Thyroid gland (tissue), 4 donors: ENCODE results near the gene MYOZ3. TPM values are rescaled to one million over a fixed set of nuclear protein-coding genes. Genes with fewer than 3 reads are reported as not detected.

Experiments
- DNase-seq, 2 donors: peaks; one replicate each; pipeline ENCODE4 v3.0.0-alpha.2; 2019
- H3K27ac ChIP-seq, 3 donors: fragments of 200-600 bp; sonication (generic); 1 replicate in 2 of 3; 2 replicates in 1 of 3; pipeline ENCODE4 v1.5.1; 2016 to 2019; ENCODE audit warnings: mild to moderate bottlenecking in 1 of 3, moderate library complexity in 1 of 3
- H3K27me3 ChIP-seq: fragments of 200-600 bp; sonication (generic); one replicate; pipeline ENCODE4 v1.5.1; 2019
- H3K36me3 ChIP-seq, 2 donors: fragments of 200-600 bp; sonication (generic); one replicate each; pipeline ENCODE4 v1.5.1; 2016 to 2019
- H3K4me1 ChIP-seq, 2 donors: fragments of 200-600 bp; sonication (generic); one replicate each; pipeline ENCODE4 v1.5.1; 2017 to 2019
- H3K4me3 ChIP-seq, 3 donors: fragments of 200-600 bp; sonication (generic); replicated peaks in 1 of 3; 1 replicate in 2 of 3; 2 replicates in 1 of 3; pipeline ENCODE4 v1.5.1; 2016; ENCODE audit warnings: mild to moderate bottlenecking in 1 of 3
- H3K9me3 ChIP-seq: fragments of 200-600 bp; sonication (generic); one replicate; pipeline ENCODE4 v1.5.1; 2017
- POLR2A ChIP-seq, 2 donors: fragments of 450-650 bp; IDR thresholded peaks; one replicate each; pipeline ENCODE4 v1.6.1; 2017; ENCODE audit warnings: antibody characterized with exemption in 2 of 2, mild to moderate bottlenecking in 2 of 2, moderate library complexity in 1 of 2
- WGBS, 2 donors: methylation state at CpG; one replicate each; pipeline ENCODE4 v1.1.5; 2017; 5-methylcytosine and 5-hydroxymethylcytosine counted together
- intact Hi-C: fragments of 100-400 bp; cut with DNase I; formaldehyde crosslinking; loops from one replicate; pipeline ENCODE4 v1.15.1; 2023
- total RNA-seq, 4 donors: library from RNA; depleted of rRNA; stranded (reverse); fragments of >200 nt; gene quantifications; one replicate each; pipeline ENCODE4 v1.2.3, GENCODE V29; 2016
- TF ChIP-seq, protein P1 (sequence below), 6 experiments: fragments of 200-600 bp in 3 of 6; fragments of 450-650 bp in 3 of 6; sonication (generic) in 3 of 6; IDR thresholded peaks; one replicate each; pipeline ENCODE4 v1.5.1; 2016 to 2019; ENCODE audit warnings: antibody characterized with exemption in 6 of 6, mild to moderate bottlenecking in 2 of 6, inconsistent platforms in 1 of 6, moderate library complexity in 1 of 6

MYOZ3 gene
- total RNA-seq, 4 donors from 2014 or later: 0.11 to 0.29 (median 0.13) TPM; not detected in 1

- no peaks in the 10 kb centered on the region for H3K27me3 ChIP-seq
- H3K36me3 ChIP-seq: no peaks in the 10 kb centered on the region
- peaks cover 21 to 72% of the 10 kb centered on the region in 2 donors for H3K4me1 ChIP-seq
- intact Hi-C loops: no loop called here
- no peak overlapping the region for H3K4me3 ChIP-seq
- DNase-seq: peak; percentile 74 to 81
- no peaks in the 10 kb centered on the region for H3K9me3 ChIP-seq
- no peak for TF ChIP-seq POLR2A (IDR thresholded peaks at IDR 0.05)
- TF ChIP-seq, protein P1, sequence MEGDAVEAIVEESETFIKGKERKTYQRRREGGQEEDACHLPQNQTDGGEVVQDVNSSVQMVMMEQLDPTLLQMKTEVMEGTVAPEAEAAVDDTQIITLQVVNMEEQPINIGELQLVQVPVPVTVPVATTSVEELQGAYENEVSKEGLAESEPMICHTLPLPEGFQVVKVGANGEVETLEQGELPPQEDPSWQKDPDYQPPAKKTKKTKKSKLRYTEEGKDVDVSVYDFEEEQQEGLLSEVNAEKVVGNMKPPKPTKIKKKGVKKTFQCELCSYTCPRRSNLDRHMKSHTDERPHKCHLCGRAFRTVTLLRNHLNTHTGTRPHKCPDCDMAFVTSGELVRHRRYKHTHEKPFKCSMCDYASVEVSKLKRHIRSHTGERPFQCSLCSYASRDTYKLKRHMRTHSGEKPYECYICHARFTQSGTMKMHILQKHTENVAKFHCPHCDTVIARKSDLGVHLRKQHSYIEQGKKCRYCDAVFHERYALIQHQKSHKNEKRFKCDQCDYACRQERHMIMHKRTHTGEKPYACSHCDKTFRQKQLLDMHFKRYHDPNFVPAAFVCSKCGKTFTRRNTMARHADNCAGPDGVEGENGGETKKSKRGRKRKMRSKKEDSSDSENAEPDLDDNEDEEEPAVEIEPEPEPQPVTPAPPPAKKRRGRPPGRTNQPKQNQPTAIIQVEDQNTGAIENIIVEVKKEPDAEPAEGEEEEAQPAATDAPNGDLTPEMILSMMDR (IDR thresholded peaks at IDR 0.05): no peak
- peak overlapping the region; percentile 2 to 60 (median 48) for H3K27ac ChIP-seq
- WGBS, 2 donors: 20 to 25% methylated on average over 13 to 17 of the region's 17 CpGs
Measured at GRCh38 chr5:150615141-150615699, 45.8 kb upstream of the MYOZ3 start.

- H3K27me3 ChIP-seq: no peaks in the 10 kb centered on the region
- TF ChIP-seq, protein P1 (IDR thresholded peaks at IDR 0.05): no peak
- TF ChIP-seq POLR2A (IDR thresholded peaks at IDR 0.05): no peak
- H3K4me3 ChIP-seq: no peak overlapping the region
- peaks cover 21 to 70% of the 10 kb centered on the region in 2 donors for H3K4me1 ChIP-seq
- 32 to 53% methylated on average over 3 to 5 of the region's 5 CpGs for WGBS, 2 donors
- H3K27ac ChIP-seq: peak overlapping the region in 2 of 3 donors; percentile 48 to 60
- H3K9me3 ChIP-seq: no peaks in the 10 kb centered on the region
- intact Hi-C loops: no loop called here
- no peaks in the 10 kb centered on the region for H3K36me3 ChIP-seq
- DNase-seq: peak; percentile 57 to 59
Measured at GRCh38 chr5:150616024-150616470, 45.0 kb upstream of the MYOZ3 start.

DNA sequence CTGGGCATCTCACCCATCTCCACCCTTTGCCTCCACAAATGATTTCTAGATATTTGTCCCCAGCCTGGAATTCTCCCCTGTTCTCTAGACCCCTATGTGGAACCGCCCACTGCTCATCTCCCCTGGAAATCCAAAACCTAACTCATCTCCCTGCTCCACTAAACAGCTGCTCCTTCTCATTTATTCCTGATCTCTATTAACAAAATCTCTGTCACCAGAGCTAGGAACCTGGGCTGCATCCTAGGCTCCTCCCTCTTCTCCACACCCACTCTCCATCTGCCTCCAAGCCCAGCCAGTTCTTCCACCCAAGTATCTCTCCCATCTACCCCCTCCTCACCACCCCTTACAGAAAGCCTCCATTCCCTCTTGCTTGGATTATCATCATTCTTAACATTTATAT is 44.5 kb upstream of the MYOZ3 start:
- no peak for TF ChIP-seq POLR2A (IDR thresholded peaks at IDR 0.05)
- TF ChIP-seq, protein P1 (IDR thresholded peaks at IDR 0.05): no peak
- H3K36me3 ChIP-seq: no peaks in the 10 kb centered on the region
- DNase-seq: no peak

GRCh38 chr5:150618163-150618562 is 42.9 kb upstream of the MYOZ3 start:
- no peak for DNase-seq
- Histone ChIP-seq H3K27ac (peak overlapping the region in 2 of 3 donors; percentile 36 to 65), H3K4me3 (no peak overlapping the region), H3K9me3 (no peaks in the 10 kb centered on the region), H3K36me3 (no peaks in the 10 kb centered on the region), H3K4me1 (peaks cover 21 to 55% of the 10 kb centered on the region in 2 donors), H3K27me3 (no peaks in the 10 kb centered on the region)
- WGBS, 2 donors: 64 to 72% methylated on average over 7 of the region's 9 CpGs
- intact Hi-C loops: no loop called here
- TF ChIP-seq, protein P1 (IDR thresholded peaks at IDR 0.05): no peak
- TF ChIP-seq POLR2A (IDR thresholded peaks at IDR 0.05): no peak

More for the DNA sequence above, 44.5 kb upstream of the MYOZ3 start:
- Histone ChIP-seq H3K27me3 (no peaks in the 10 kb centered on the region), H3K4me1 (peaks cover 21 to 67% of the 10 kb centered on the region in 2 donors), H3K27ac (peak overlapping the region in 2 of 3 donors; percentile 48 to 60), H3K4me3 (no peak overlapping the region), H3K9me3 (no peaks in the 10 kb centered on the region)
- 95 to 100% methylated on average over 1 of the region's 1 CpG for WGBS, 2 donors
- intact Hi-C loops: no loop called here

GRCh38 chr5:150618588-150619281 is 42.3 kb upstream of the MYOZ3 start:
- no peaks in the 10 kb centered on the region for H3K27me3 ChIP-seq
- intact Hi-C loops: no loop called here
- TF ChIP-seq, protein P1 (IDR thresholded peaks at IDR 0.05): no peak
- 72 to 74% methylated on average over 15 to 17 of the region's 17 CpGs for whole genome bisulfite sequencing, 2 donors
- peaks cover 21 to 51% of the 10 kb centered on the region in 2 donors for H3K4me1 ChIP-seq
- H3K4me3 ChIP-seq: no peak overlapping the region
- no peak for DNase-seq
- no peaks in the 10 kb centered on the region for H3K9me3 ChIP-seq
- H3K27ac ChIP-seq: peak overlapping the region in 2 of 3 donors; percentile 36 to 65
- no peaks in the 10 kb centered on the region for H3K36me3 ChIP-seq
